ENCODE data around the gene RAD9B. TPM values are rescaled to one million over a fixed set of nuclear protein-coding genes. Genes with fewer than 3 reads are reported as not detected.

RAD9B gene
- polyA plus RNA-seq, 3 donors = 1.1 to 3.0 (median 1.3) TPM

DNA sequence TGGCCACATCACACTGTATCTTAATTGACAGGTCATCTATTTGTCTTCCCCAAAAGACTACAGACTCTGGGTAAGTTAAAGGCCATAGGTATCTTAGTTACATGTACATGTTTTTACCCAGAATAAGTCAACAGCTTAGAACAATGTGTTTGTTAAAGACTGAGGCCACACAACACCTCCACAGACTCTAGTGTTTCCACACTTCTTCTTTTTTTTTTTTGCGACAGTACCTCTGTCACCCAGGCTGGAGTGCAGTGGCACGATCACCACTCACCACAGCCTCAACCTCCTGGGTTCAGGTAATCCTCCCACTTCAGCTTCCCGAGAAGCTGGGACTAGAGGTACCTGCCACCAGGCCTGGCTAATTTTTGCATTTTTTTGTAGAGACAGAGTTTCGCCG, 35.3 kb upstream of the RAD9B start:
- WGBS (ENCODE audit: insufficient coverage) = 47% methylated on average over 4 of the region's 5 CpGs
- Mint-ChIP-seq H3K4me3 (peak overlapping the region; percentile 16 to 26), H3K9me3 (peaks cover 0 to 2% (median 0%) of the 10 kb centered on the region in 7 donors), H3K27me3 (ENCODE audit: low read depth in 3 of 3) (peaks cover 0 to 1% (median 0%) of the 10 kb centered on the region in 3 donors), H3K36me3 (peaks cover 26 to 41% of the 10 kb centered on the region in 2 donors), H3K27ac (peak overlapping the region in 5 of 7 donors; percentile 26 to 90 (median 78)), H3K4me1 (peaks cover 27% of the 10 kb centered on the region)
- Histone ChIP-seq H3K4me1 (ENCODE audit: control insufficient read depth in 1 of 2, insufficient read depth in 2 of 2, low read length in 2 of 2) (peaks cover 23 to 34% of the 10 kb centered on the region in 2 donors), H2AFZ (ENCODE audit: insufficient read depth, low read depth, low read length, poor library complexity, severe bottlenecking) (no peak overlapping the region), H3K27me3 (ENCODE audit: control insufficient read depth in 2 of 2, insufficient read depth in 2 of 2, low read length in 2 of 2) (no peaks in the 10 kb centered on the region), H3K9ac (ENCODE audit: insufficient read depth, low read length, poor library complexity, severe bottlenecking) (peak overlapping the region; percentile 33), H3K4me2 (replicated peaks; ENCODE audit: extremely low read depth, low read length, poor library complexity, severe bottlenecking) (peak overlapping the region; percentile 100), H3K4me3 (replicated peaks in 1 of 3; ENCODE audit: low read depth in 2 of 3, low read length in 3 of 3) (peak overlapping the region in 1 of 3 experiments; percentile 96), H4K20me1 (ENCODE audit: insufficient read depth, low read length) (no peaks in the 10 kb centered on the region), H3K36me3 (replicated peaks in 1 of 2; ENCODE audit: control insufficient read depth in 1 of 2, insufficient read depth in 2 of 2, low read length in 2 of 2) (peaks cover 27 to 34% of the 10 kb centered on the region in 2 donors), H3K79me2 (ENCODE audit: insufficient read depth, low read length) (peaks cover 77% of the 10 kb centered on the region), H3K27ac (ENCODE audit: low read depth in 1 of 2, low read length in 2 of 2) (peak overlapping the region; percentile 13 to 79), H3K9me3 (replicated peaks in 1 of 2; ENCODE audit: control insufficient read depth in 1 of 2, insufficient read depth in 1 of 2, low read length in 2 of 2) (no peaks in the 10 kb centered on the region)
- intact Hi-C loops (cut with micrococcal nuclease) = loop anchor here (5.0 kb wide), 2 partner anchors 36 to 141 kb away; partner anchors contain the start of genes RAD9B (in 1 of the 2) and VPS29 (in 1 of the 2)
- TF ChIP-seq, protein P1, sequence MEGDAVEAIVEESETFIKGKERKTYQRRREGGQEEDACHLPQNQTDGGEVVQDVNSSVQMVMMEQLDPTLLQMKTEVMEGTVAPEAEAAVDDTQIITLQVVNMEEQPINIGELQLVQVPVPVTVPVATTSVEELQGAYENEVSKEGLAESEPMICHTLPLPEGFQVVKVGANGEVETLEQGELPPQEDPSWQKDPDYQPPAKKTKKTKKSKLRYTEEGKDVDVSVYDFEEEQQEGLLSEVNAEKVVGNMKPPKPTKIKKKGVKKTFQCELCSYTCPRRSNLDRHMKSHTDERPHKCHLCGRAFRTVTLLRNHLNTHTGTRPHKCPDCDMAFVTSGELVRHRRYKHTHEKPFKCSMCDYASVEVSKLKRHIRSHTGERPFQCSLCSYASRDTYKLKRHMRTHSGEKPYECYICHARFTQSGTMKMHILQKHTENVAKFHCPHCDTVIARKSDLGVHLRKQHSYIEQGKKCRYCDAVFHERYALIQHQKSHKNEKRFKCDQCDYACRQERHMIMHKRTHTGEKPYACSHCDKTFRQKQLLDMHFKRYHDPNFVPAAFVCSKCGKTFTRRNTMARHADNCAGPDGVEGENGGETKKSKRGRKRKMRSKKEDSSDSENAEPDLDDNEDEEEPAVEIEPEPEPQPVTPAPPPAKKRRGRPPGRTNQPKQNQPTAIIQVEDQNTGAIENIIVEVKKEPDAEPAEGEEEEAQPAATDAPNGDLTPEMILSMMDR (IDR thresholded peaks at IDR 0.05) = no peak
- peak in 1 of 3 donors; percentile 16 for DNase-seq

- peak overlapping the region; percentile 100 for H3K4me3 Mint-ChIP-seq
- peak overlapping the region; percentile 100 for H3K4me2 ChIP-seq (replicated peaks; ENCODE audit: extremely low read depth, low read length, poor library complexity, severe bottlenecking)
- peaks cover 21 to 24% of the 10 kb centered on the region in 2 donors for H3K36me3 ChIP-seq (replicated peaks in 1 of 2; ENCODE audit: control insufficient read depth in 1 of 2, insufficient read depth in 2 of 2, low read length in 2 of 2)
- no peaks in the 10 kb centered on the region for H3K27me3 ChIP-seq (ENCODE audit: control insufficient read depth in 2 of 2, insufficient read depth in 2 of 2, low read length in 2 of 2)
- H3K4me3 ChIP-seq (replicated peaks in 1 of 3; ENCODE audit: low read depth in 2 of 3, low read length in 3 of 3) = peak overlapping the region; percentile 62 to 96 (median 76)
- H3K9me3 ChIP-seq (replicated peaks in 1 of 2; ENCODE audit: control insufficient read depth in 1 of 2, insufficient read depth in 1 of 2, low read length in 2 of 2) = no peaks in the 10 kb centered on the region
- H3K27ac ChIP-seq (ENCODE audit: low read depth in 1 of 2, low read length in 2 of 2) = peak overlapping the region; percentile 60 to 79
- TF ChIP-seq, protein P1 (IDR thresholded peaks at IDR 0.05) = no peak
- H3K27me3 Mint-ChIP-seq (ENCODE audit: low read depth in 3 of 3) = peaks cover 0 to 1% (median 0%) of the 10 kb centered on the region in 3 donors
- peak overlapping the region; percentile 90 to 98 (median 95) for H3K27ac Mint-ChIP-seq
- peaks cover 23 to 34% of the 10 kb centered on the region in 2 donors for H3K4me1 ChIP-seq (ENCODE audit: control insufficient read depth in 1 of 2, insufficient read depth in 2 of 2, low read length in 2 of 2)
- intact Hi-C loops (cut with micrococcal nuclease) = loop anchor here (1.0 to 5.0 kb wide), 5 partner anchors 17 to 139 kb away; partner anchors contain the start of genes RAD9B (in 2 of the 2), VPS29 (in 2 of the 2) and ARPC3 (in 1 of the 2)
- peaks cover 21 to 31% of the 10 kb centered on the region in 2 donors for H3K36me3 Mint-ChIP-seq
- peaks cover 0 to under 1% (median 0%) of the 10 kb centered on the region in 7 donors for H3K9me3 Mint-ChIP-seq
- H3K79me2 ChIP-seq (ENCODE audit: insufficient read depth, low read length) = peaks cover 72% of the 10 kb centered on the region
- 0% methylated on average over 12 of the region's 15 CpGs for WGBS (ENCODE audit: insufficient coverage)
- peaks cover 25% of the 10 kb centered on the region for H3K4me1 Mint-ChIP-seq
- peak overlapping the region; percentile 80 for H3K9ac ChIP-seq (ENCODE audit: insufficient read depth, low read length, poor library complexity, severe bottlenecking)
- no peak for DNase-seq
- peak overlapping the region; percentile 100 for H2AFZ ChIP-seq (ENCODE audit: insufficient read depth, low read depth, low read length, poor library complexity, severe bottlenecking)
- no peaks in the 10 kb centered on the region for H4K20me1 ChIP-seq (ENCODE audit: insufficient read depth, low read length)
Observed at GRCh38 chr12:110467847-110468213, 34.3 kb upstream of the RAD9B start.
